DMS 273 (cell line): Measurements from ENCODE around the gene AKAP9.
"Not testable (repeated sequence)": the region's sequence is repeated elsewhere in the genome, so short reads cannot be mapped to it uniquely, and the experiment has no call there.

Experiments
- DNase-seq: peaks from one replicate; lab custom pipeline; 2025; ENCODE audit not compliant: unreplicated experiment; lab: John Stamatoyannopoulos, UW

AKAP9 gene

DNA sequence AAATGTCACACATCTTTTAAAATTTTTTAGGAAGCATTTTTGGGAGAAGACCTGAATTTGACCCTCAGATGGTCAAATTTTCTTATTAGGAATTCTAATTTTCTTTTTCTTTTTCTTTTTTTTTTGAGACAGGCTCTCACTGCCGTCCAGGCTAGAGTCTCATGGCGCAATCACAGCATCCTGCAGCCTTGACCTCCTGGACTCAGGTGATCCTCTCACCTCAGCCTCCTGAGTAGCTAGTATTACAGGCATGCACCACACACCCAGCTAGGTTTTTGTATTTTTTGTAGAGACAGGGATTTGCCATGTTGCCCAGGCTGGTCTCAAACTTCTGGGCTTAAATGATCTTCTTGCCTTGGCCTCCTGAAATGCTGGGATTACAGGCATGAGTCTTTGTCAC is 65.4 kb downstream of the AKAP9 start:
- no peak for DNase-seq

DNA sequence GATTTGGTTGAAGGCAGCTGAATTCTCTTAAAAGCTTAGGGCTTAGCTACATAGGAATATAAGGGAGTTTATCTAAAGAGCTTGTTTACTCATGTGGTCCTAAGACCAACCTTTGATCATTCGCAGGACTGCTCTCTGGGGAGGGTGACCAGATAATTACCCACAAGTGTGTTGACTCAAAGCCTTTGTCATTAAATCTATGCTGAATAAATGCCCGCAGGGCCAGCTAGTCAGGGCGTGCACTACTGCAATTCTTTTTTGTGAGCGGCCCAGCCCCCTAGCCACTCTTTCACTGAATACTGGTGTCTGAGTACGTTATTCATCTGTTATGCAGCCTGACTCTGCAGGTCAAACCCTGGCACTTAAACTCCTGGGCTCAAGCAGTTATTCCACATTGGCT is 69.6 kb downstream of the AKAP9 start:
- no peak for DNase-seq

DNA sequence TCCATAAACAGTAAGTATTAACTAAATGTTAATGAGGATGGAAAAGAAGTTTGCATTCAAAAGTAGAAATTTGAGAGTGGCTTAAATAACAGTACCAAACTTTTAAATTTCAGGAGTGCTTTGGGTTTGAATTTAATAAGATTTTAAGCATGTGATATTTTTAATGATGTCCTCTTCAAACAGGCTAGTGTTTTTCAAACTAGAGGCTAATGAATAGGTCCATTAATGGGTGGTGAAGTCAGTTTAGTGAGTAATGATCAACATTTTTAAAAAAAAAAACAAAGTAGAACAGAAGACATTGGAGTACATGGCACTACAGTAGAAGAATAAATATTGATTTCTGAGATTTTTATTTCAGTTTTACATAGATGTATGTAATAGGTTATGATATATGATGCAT is 72.9 kb downstream of the AKAP9 start:
- no peak for DNase-seq

DNA sequence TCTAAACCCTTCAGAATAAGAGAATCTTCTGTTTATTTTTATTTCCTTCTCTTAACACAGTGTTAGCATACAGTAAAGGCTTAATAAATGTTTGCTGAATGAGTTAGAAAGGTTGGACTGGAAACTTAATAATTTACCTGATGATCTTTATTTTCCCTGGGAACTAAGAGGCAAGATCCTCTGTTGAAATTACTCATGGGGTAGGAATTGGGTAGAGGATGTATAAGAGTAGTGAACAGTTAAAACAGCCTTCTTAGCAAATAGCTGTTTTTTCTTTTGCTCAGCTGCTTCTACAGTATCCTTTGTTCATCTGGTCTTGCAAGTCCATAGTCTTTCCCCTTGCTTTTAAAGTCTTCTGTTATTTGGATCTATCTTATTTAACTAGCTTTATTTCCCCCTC is 80.0 kb downstream of the AKAP9 start:
- no peak for DNase-seq

DNA sequence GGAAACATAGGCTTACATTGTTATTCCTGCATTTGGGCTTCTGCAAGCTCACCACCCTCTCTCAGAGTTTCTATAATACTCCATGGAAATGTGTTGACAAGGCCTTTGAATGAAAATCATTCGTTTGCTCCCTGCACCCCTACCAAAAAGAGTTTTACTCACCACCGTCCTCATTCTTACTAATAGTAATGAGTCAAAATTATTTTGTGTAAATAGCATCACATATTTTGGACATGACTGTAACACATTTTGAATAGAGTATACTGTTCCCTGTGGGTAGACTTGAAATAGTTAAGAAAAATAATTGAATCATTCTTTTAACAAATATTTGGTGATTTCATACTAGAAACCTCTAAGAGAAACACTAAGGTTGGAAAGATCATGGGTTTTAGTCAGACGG is 84.6 kb downstream of the AKAP9 start:
- no peak for DNase-seq

DNA sequence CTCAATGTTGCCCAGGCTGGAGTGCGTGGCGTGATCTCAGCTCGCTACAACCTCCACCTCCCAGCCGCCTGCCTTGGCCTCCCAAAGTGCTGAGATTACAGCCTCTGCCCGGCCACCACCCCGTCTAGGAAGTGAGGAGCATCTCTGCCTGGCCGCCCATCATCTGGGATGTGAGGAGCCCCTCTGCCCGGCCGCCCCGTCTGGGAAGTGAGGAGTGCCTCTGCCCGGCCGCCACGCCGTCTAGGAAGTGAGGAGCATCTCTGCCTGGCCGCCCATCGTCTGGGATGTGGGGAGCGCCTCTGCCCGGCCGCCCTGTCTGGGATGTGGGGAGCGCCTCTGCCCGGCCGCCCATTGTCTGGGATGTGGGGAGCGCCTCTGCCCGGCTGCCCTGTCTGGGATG is 86.0 kb downstream of the AKAP9 start:
- not testable (repeated sequence) for DNase-seq

DNA sequence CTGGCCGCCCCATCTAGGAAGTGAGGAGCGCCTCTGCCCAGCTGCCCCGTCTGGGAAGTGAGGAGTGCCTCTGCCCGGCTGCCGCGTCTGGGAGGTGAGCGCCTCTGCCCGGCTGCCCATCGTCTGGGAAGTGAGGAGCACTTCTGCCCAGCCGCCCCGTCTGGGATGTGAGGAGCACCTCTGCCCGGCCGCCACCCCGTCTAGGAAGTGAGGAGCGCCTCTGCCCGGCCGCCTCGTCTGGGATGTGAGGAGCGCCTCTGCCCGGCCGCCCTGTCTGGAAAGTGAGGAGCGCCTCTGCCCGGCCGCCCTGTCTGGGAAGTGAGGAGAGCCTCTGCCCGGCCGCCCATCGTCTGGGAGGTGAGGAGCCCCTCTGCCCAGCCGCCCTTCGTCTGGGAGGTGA is 86.5 kb downstream of the AKAP9 start:
- not testable (repeated sequence) for DNase-seq

DNA sequence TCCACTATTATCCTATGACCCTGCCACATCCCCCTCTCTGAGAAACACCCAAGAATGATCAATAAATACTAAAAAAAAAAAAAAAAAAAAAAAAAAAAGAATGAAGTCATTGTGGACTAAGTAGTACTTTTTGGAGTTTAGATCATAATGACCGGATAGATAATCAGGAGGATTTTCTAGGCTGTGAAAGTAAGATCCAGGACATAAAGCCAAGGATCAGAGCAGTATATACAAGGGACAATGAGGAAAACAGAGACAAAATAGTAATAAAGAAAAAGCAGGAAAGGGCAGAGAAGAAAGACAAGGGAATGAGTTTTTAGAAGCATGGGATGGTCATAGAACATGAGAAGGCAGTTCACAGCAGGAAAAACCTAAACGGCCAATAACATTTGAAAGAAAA is 87.6 kb downstream of the AKAP9 start:
- DNase-seq, result no peak

DNA sequence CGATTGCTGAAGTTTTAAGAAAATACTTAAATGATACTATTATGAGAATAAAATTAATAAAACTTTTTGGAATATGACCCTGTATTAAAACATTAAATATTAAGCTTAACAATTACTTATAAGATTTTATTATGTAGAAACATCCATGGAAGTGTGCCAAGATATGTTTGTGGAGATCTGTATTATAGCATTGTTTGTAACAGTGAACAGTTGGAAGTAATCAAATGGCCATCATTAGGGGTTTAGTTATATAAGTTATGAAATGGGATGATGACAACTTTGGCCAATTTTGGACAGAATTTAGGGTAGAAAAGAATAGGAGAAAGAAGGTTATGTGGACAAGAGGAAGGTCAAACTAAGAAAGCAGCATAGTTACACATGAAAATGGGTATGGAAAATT is 88.0 kb downstream of the AKAP9 start:
- DNase-seq, result no peak

DNA sequence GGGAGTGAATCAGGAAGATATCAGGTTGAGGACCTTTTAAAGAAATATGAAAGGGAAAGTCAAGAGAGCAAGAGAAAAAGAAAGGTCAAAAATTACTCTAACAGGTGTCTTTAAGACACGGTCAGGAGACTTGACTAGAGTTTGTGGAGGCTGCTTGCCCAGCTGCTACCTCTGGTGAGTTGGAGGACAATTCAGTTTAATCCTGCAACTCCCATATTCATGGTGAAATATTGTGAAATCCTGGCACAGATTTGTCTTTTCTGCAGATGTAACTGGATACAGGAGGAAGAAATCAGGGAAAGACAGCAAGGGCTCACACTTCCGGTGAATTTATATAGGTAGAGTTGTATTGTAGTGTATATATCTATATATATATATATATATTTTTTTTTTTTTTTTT is 93.5 kb downstream of the AKAP9 start:
- peak; percentile 5 for DNase-seq

DNA sequence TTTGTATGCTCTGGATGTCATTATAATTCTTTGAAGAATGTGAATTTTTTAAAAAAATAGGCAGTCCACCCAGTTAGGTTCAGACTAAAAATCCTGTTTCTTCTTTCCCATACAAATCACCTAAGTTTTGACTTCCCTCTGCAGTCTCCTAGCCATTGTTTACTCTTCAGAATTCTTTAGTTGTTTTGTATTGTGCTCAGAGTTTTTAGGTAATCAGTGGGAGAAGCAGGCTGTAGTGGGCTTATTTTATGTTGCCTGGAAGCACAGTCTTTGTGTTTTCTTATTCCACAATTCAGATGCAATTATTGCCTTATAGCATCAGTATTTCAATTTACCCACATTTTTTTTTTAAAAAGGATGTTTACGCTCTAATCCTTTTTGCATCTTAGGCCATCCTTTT is 94.9 kb downstream of the AKAP9 start:
- no peak for DNase-seq

DNA sequence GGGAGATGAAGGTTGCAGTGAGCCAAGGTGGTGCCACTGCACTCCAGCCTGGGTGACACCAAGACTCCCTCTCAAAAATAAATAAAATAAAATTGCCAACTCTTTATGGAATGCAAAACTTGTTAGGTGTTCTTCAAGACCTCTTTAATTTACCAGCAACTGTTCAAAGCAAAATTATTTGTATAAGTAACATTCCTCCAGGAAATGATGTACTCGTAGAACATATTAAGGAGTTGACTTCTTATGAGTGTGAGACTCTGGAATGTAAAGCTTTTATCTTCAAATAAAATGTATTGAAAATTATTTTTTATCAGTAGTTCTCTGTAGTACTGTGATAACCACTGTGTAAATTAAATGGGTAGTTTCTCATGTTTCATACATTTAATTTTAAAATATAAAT is 99.2 kb downstream of the AKAP9 start:
- no peak for DNase-seq

DNA sequence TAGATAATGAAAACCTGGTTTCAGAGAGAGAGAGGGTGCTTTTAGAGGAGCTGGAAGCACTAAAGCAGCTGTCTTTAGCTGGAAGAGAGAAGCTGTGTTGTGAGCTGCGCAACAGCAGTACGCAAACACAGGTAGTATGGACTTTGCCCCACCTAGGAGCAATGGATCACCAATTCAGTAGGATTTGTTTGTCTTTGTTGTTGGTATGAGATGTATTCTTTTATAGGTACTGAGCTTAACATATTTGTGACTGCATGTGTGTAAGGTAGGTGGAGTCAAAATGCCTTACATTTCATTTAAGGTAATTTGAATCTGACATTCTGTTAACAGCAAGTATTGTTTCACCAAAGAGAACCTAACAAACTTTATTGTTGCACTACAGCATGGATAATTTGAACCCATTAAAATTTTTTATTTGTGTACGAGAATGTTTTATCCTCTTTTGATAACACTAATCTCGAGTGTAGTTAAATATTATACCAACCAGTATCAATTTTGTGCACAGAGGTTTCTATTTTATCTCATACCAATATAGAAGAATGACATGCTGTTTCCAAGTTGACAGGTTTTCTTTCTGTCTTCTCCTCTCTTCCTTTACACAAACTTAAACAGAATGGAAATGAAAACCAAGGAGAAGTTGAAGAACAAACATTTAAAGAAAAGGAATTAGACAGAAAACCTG is 101.5 kb downstream of the AKAP9 start:
- DNase-seq, result no peak

DNA sequence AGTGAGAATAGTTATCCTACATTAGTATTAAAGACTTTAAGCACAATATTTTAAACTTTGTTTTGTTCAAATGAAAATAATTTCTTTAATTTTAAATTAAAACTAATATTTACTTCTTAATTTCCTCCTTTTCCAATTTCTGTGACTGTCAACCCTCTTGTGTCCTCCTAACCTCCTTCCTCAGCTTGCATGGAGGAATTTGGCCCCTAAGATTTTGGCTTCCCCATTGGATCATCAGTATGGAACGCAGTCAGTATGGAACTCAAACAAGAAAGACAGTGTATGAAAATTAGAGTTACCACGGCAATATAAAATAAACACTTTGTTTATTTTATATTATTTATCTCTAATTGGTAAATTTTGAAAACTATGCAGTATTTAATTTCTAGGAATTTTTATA is 102.4 kb downstream of the AKAP9 start:
- DNase-seq, result no peak

DNA sequence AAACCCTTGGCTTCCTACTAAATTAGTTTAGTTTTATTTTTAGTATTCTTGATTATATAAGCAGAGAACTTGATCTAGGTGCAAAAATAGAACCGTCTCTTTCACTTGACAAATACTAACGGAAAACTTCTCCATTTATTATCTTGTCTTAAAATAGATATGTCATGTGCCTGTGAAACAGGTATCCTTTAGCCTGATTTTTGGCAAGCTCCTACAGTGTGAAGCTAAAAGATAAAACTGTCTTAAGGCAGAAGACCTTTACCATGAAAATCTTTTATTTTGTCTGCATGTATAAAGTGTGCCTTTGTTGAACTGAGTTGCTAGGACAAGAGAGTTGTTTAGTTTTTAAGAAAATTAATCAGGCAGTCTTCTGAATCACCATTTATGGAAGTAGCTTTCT is 103.0 kb downstream of the AKAP9 start:
- DNase-seq, result no peak

DNA sequence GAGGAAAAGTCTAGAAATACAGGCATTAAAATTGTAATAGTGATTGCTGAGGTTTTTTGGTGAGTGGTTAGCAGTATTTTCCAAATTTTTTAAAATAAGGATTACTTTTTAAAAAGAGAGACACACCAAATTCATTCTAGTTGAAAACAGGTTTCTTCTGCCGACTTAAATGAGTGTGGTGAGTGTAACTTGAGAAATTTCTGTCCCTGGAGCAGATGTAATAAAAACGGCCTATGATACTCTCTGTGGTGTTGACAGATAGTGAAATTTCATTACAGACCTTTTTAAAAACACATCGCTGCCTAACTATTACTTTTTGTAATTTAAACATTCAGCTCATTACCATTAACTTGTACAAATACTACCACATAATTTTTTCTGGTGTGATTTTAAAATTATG is 103.5 kb downstream of the AKAP9 start:
- no peak for DNase-seq

DNA sequence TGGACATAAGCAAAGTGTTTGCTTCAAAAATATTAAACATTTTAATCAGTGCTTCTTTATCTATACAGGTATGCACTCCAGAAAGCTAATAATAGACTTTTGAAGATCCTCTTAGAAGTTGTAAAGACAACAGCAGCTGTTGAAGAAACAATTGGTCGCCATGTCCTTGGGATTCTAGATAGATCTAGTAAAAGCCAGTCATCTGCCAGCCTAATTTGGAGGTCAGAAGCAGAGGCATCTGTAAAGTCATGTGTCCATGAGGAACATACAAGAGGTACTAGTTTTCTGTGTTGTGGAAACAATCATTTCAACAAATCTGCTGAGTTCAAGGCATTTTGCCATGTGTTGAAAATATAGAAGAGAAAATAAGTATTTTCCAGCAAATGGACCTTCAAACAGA is 104.3 kb downstream of the AKAP9 start:
- DNase-seq, result no peak

DNA sequence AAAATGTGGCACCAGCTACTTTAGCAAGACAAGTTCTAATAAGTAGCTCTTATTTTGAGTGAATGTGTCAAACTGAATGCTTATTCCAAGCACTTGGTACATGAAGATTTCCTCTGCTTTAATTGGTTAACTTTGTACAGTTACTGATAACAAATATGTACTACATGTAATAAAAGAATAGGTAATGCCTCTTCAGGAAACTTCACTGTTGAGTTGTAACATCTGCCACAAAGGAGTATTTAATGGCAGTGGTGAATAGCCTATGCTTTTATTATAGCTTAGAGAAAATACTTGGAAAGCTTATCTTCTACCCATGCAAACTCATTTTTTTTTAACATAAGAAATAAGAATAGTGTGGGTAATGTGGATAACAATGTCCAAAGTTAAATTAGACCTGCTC is 111.0 kb downstream of the AKAP9 start:
- DNase-seq, result no peak

DNA sequence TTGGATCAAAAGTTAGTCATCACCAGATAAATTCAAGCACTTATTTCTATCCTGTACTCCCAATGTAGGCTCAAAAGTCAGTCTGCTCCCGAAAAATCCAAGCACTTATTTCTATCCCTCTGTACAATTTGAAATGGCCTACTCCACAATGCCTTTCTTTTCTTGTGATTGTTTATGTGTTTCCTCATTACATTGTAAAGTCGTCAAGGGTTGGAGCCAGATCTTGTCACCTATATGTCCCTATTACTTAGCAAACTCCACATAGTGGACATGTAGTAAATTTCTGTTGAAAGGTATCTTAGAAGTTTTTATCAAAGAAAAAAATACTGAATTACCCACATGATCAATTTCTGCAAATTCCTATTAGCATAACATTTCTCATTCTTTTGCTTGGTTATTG is 111.5 kb downstream of the AKAP9 start:
- no peak for DNase-seq

DNA sequence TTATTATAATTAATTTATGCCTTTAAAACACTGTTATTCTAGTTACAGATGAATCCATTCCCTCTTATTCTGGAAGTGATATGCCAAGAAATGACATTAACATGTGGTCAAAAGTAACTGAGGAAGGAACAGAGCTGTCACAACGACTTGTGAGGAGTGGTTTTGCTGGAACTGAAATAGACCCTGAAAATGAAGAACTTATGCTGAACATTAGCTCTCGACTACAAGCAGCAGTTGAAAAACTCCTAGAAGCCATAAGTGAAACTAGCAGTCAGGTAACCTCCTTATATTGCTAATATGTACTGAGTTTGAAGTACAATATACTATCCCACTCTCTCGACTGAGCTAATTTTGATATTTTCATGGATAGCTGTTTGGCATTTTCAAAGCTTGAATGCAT is 112.0 kb downstream of the AKAP9 start:
- DNase-seq, result no peak

DNA sequence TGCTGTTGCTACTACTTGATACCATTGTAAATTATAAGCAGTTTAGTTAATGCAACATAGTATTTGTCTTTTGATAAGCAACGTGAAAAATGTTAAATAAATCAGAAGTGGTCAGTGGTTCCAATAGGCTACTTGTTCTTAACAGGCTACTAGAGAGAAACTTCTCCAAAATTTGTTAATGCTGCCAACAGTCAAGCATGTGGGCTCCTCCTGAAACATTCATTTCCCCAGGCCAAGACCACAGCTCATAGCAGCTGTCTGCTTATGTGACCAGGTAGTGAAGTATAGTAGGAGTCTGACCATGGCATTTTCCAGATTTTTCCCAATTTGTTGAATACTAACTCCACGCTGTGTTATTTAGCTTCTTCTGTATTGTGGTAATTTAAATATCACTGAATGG is 112.7 kb downstream of the AKAP9 start:
- DNase-seq, result no peak

DNA sequence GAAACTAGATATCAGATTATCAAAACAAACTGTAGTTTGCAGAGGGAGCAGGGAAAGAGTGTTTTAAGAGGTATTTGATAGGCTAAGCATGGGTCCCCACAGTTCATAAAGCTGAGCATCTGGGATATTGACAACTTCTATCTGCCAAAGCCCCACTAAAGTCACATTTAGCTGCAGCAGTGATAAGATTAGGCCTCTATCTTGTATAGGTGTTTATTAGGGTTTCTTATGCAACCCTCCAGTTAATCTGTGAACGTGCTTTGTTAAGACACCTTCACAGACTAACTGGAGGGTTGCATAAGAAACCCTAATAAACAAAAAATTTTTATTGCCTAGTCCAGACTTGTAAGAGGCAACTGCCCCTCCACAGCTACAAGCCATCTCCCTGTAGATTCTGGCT is 115.6 kb downstream of the AKAP9 start:
- DNase-seq, result no peak

DNA sequence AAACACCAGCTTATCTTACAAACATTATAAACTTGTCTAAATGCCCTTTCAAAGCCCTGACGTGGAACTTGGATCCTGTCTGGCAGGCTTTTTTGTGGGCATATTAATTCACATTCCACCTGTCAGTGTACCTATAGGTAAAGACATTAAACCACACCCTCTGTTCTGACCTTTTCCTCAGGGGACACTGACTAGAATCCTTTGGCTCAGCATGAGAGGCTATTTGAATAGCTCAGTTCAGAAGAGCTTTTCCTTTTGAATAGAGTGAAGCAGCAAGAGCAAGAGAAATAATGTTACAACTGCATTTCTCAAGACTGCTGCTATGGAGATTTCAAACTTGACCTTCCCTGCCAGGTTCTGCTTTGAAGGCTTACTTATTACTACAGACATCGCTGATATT is 116.7 kb downstream of the AKAP9 start:
- no peak for DNase-seq

DNA sequence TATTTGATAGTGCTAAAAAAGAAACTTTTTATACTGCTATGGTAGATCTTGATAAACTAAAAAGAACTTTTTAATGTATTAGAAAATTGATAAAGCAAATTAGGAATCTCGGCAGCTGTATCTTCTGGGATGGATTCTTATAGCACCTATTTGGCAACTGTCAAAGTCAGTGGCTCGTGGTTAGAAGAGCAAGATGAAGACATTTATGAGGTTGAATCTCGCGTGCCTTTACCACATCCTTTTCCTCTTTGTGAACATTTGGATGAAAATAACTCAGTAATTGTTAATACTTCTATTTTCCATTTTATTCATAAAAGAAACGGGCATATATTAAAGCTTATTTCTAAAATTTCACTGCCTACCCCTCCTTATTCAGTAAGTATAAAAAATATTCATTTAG is 117.4 kb downstream of the AKAP9 start:
- no peak for DNase-seq
